ENCODE data around the gene MLLT3.
A peak's percentile ranks its signal among the peaks of the same experiment; 100 is the strongest.

The MLLT3 gene

DNA sequence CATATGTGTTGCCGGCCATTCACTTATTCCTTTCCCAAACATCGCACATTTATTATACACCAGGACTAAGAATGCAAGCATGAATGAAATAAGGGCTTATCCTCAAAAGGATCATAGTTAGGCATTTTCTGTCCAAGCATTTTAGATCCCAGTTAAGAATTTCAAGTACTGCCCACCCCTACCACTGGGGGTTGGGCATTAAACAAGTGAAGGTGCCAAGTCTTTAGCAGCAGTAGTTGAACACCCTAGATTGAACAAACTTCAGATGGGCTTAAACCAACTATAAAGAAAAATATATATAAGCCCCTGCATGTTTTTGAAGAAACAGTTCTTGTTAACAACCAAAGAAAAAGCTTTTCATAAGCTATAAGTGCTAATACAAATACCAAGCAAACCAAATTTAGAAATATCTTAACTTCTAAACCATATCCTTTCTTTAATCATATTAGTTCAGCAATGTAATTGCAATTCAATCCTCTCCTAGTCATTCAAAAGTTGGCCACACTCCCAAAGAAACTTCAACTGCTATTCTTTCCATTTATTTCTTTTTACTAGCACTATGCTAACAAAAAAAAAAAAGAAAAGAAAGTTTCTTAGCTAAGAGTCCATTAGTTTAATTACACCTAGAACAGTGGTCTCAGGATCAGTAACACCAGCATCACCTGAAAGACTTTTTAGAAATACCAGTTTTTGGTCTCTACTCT lies 149.8 kb downstream of the MLLT3 start:
- no peak for TF ChIP-seq POLR2A (IDR thresholded peaks at IDR 0.05; ENCODE audit: low read length)
- TF ChIP-seq GATA1 (IDR thresholded peaks at IDR 0.05; ENCODE audit: low read depth, low read length), result no peak
- DNase-seq, result no peak

DNA sequence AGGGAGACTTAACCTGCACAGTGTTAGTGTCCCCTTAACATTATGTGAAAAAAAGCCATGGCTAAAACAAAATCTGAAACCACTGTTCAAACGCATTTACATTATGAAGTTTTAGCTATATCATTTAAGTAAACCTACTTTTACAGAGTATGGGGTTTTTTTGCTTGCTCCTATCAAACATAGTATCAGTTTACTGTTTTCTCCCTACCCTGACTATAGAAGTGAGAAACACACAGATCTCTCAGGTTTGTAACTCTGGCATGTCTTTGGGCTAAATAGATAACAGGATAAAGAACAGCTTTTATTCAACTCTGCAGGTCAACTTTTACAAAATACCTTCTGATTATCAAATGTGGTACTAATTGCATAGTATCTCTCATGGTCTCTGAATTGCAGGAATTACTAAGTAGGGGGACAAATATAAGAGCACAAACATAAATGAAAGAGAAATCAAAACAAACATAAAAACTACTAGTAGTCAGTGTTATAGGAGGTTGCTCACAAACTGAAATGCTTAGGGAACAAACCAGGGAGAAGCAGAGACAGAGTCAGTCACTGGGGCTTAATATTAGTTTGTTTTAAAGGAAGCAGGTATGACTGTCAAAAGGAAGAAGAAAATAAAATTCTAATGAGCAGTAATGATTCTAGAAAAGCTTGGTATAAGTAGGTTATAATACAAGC lies 155.8 kb downstream of the MLLT3 start:
- DNase-seq, result no peak
- no peak for TF ChIP-seq POLR2A (IDR thresholded peaks at IDR 0.05; ENCODE audit: low read length)
- no peak for TF ChIP-seq GATA1 (IDR thresholded peaks at IDR 0.05; ENCODE audit: low read depth, low read length)

DNA sequence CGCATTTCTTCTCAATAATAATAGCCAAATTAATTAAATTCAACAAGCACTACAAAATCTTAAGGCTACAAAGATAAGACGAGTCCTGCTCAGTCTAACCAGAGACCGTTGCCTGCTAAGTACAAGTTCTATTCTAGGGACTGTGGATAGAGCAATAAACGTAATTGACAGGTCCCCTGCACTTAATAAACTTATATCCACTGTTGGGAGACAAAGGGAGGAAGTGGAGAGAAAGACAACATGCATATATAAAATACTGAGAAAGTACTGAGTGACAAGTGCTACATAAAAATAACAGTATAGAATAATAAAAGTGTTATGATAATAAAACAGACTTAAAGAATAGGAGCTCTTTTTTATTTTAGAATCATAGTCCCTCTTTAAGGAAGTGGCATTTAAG lies 158.1 kb downstream of the MLLT3 start:
- no peak for DNase-seq
- no peak for TF ChIP-seq GATA1 (IDR thresholded peaks at IDR 0.05; ENCODE audit: low read depth, low read length)
- no peak for TF ChIP-seq POLR2A (IDR thresholded peaks at IDR 0.05; ENCODE audit: low read length)

DNA sequence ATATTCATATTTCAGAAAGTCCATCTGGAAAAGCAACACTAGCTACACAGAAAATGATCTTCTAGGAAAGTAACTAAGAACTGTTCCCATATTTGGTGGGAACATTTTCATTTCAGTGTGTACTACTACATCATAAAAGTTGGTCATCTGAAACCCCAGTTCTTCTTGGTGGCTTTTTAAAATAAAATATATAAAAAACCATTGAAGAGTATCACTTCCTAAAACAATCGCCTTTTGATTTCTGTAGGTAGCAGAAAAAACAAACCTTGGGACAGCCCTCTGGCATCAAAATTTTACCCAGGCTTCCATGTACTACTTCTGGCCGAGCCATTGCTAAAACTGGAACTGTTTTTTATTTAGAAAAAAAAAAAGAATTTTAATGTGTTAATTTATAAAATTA lies 158.5 kb downstream of the MLLT3 start:
- no peak for DNase-seq
- no peak for TF ChIP-seq GATA1 (IDR thresholded peaks at IDR 0.05; ENCODE audit: low read depth, low read length)
- no peak for TF ChIP-seq POLR2A (IDR thresholded peaks at IDR 0.05; ENCODE audit: low read length)

DNA sequence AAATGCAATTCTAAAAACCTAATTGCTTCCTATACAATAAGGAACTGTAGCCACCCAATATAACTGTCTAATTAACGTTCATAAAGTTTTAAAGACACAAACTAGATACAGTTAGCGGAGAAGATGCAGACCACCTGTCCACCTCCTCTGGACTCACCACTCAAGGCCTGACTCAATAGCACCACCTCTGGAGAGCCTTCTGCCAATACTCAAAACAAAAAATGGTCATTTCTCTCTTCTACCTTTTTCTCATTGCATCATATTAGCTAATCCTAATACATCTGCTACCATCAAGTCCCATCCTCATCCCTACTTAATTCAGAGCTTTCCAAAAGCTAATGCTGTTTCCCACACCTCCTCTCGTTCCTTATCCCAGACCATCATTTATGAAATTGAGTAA lies 159.9 kb downstream of the MLLT3 start:
- TF ChIP-seq POLR2A (IDR thresholded peaks at IDR 0.05; ENCODE audit: low read length), result no peak
- no peak for TF ChIP-seq GATA1 (IDR thresholded peaks at IDR 0.05; ENCODE audit: low read depth, low read length)
- peak; percentile 4 to 9 for DNase-seq

DNA sequence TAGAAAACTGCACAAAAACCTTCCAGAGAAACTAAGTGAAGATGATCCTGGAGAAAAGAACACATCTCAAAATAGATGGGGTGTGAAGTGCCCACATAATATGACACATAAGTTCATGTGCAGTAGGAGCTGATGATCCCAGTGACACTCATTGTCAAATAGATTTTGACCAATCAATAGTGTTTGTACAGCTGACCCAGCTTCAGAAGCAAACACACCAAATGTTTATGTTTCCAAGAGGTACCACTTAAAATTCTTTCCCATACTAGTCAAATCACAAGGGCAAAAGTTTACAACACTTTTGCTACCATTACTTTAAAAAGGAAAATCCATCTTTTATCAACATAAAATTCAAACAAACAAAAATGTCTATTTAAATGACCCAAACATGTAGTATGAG lies 175.0 kb downstream of the MLLT3 start:
- DNase-seq, result no peak
- TF ChIP-seq POLR2A (IDR thresholded peaks at IDR 0.05; ENCODE audit: low read length) (no peak), GATA1 (IDR thresholded peaks at IDR 0.05; ENCODE audit: low read depth, low read length) (no peak)

DNA sequence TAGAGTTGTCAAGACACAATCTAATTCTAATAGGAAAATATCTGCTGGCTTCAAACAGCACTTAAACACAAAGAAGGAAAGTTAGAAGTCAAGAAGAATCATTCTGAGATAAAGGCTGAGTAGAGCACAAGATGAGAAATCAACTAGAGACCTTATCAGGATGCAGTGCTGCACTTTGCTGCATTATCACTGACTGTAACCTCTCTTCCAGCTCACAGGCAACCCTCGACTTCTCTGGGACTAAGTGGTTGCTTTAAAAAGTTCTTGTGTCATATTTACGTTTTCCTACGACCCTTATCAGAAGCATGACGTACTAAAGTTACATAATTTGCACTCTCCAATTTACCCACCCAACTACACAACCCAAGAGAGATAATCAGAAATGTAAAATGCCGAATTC lies 176.1 kb downstream of the MLLT3 start:
- TF ChIP-seq GATA1 (IDR thresholded peaks at IDR 0.05; ENCODE audit: low read depth, low read length) (no peak), POLR2A (IDR thresholded peaks at IDR 0.05; ENCODE audit: low read length) (no peak)
- DNase-seq, result peak; percentile 12 to 19

DNA sequence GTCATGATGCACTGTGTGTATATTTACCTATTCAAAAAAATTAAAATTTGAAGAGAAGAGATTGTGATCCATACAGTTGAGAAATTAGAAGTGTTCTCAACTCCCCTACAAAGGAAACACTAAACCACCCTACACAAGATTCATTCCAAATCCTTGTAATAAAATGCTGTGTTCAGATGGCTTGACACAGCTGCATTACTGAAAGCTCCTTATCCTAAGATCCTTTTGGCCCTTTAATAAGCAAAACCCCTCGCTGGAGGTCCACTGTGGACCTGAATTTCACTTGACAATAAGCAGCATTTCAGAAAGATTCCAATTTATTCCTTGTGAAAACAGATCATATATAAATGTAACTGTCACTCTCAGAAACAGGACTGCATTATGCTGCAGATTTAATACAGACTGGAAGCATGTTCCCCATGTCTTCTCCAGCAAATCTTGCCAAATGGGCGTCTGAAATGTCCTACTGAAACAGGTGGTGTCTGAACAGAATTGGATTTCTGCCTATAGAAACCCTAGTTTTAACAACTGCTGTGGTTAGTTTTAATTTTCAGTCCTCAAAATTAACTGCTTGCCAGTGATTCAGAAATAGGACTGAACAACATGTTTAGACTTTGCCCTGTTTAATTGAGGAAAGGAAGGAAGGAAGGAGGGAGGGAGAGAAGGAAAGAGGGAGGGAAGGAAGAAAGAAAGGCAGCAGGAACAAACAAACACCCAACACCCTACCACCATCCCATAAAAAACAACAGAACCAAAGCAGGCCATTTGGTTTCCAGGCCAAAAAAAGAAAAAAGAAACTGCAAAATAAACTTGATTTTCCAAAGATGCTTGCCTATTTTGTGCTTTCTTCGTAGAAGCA lies 179.6 kb downstream of the MLLT3 start:
- no peak for TF ChIP-seq GATA1 (IDR thresholded peaks at IDR 0.05; ENCODE audit: low read depth, low read length)
- no peak for TF ChIP-seq POLR2A (IDR thresholded peaks at IDR 0.05; ENCODE audit: low read length)
- DNase-seq, result no peak

DNA sequence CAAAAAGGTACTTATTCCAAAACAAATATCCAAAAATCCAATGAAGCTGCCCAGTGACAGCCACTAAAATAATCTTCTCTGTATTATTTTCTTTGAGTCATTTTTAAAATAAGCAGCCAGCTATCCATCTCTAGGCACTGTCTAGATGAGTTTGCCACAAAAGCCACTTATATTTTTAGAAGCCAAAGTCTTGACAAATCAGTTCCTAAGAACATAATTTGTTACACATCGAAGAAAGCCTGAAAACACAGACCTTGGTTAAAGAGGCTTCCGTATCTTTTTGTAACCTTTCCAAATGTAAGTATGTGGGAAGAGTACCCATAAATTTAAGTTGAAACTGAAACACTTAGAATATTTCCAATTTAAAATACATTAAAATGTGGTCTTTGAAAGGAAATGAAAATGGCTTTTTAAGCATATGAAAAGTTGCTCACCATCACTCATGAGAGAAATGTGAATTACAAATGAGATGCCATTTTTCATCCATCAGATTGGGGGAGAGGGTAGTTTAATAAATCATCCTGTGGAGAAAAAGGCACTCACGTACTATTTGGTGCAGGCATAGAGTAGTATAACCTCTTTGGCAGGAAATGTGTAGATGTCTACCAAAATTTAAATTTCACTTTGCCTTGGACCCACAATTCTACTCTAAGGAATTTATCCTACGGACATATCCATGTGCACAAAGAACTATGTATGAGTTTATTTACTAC lies 180.4 kb downstream of the MLLT3 start:
- DNase-seq, result no peak
- TF ChIP-seq POLR2A (IDR thresholded peaks at IDR 0.05; ENCODE audit: low read length), result no peak
- no peak for TF ChIP-seq GATA1 (IDR thresholded peaks at IDR 0.05; ENCODE audit: low read depth, low read length)

DNA sequence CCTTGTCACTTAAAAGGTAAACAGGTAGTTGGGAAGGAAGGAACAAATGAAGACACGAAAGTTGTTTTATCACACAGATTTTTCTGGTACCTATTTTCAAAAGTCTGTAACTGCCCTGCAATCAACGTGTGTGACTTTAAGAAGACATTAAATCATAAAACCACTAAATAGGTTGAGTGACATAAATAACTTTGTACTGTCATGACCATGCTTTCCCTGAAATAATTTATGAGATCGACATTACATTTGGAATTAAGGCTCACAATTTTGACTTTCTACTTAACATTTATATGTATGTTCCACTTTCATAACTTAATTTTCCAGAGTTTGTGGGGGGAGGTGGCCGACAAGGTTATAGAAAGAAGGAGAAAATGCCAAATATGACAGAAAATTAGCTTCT lies 181.1 kb downstream of the MLLT3 start:
- TF ChIP-seq POLR2A (IDR thresholded peaks at IDR 0.05; ENCODE audit: low read length) (no peak), GATA1 (IDR thresholded peaks at IDR 0.05; ENCODE audit: low read depth, low read length) (no peak)
- no peak for DNase-seq

DNA sequence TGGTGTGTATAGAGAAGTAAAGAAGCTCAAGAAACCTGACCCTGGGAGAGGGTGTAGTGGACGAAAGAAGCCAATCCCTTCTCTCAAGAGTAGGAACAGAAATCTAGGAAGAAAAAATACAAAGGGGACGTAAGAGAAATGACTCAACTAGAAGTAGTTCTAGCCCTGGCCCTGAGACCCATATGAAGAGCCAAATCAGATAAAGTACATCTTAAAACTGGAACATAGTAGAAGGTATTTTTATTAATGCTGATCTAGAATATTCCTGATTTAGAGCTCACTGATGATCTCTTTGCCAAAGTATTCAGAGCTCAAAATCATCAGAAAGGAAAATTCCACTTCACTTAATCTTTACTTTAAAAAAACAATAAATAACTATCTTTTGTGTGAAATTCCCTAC lies 184.8 kb downstream of the MLLT3 start:
- DNase-seq, result no peak
- no peak for TF ChIP-seq GATA1 (IDR thresholded peaks at IDR 0.05; ENCODE audit: low read depth, low read length)
- no peak for TF ChIP-seq POLR2A (IDR thresholded peaks at IDR 0.05; ENCODE audit: low read length)

DNA sequence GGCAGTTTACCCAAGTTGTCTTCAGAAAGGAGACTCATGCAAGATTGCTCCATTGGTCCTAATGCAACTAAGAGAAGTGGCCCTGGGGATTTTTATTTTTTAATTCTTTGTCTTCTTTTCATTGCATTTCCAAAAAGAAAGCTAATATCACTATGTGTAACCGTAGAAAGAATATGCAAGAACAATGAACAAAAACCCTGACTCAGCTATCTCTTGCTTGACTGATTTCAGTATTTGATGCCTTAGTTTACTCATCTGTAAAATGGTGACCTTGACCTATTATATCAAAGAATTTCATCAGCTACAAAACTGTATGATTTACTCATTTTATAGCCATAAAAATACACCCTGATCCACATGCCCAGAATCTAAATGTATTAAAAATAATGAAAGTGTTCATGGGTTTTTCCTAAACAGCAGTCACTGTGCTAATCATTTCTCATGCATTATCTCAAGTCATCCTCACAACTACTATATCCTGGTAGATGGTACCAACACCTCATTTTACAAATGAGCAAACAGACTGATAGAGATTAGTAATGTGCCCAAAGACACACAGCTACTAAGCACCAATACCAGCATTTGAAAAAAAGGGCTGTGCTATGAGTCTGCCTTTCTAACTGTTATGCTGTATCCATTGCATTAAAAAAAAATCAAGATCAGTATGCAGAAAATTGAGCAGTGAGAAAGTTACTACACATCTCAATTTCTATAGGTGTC lies 185.7 kb downstream of the MLLT3 start:
- no peak for DNase-seq
- TF ChIP-seq POLR2A (IDR thresholded peaks at IDR 0.05; ENCODE audit: low read length), result no peak
- no peak for TF ChIP-seq GATA1 (IDR thresholded peaks at IDR 0.05; ENCODE audit: low read depth, low read length)

DNA sequence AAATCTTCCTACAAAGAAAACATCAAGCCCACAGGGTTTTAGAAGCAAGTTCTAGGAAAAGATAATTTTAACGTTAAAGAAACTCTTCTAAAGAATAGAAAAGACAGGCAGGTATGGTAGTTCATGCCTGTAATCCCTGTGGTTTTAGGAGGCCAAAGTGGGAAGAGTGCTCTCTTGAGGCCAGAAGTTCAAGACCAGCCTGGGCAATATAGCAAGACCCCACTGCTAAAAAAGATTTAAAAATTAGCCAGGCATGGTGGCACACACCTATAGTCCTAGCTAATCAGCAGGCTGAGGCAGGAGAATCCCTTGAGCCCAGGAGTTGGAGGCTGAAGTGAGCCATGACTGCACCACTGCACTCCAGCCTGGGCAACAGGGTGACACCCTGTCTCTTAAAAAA lies 193.3 kb downstream of the MLLT3 start:
- no peak for DNase-seq

More for the DNA sequence above, 193.3 kb downstream of the MLLT3 start:
- TF ChIP-seq GATA1 (IDR thresholded peaks at IDR 0.05; ENCODE audit: low read depth, low read length) (no peak), POLR2A (IDR thresholded peaks at IDR 0.05; ENCODE audit: low read length) (no peak)

All from erythroblast (primary cell).